Mesenchymal stem cell (in vitro differentiated cells and primary cell): ENCODE data around the gene PRAC1.

Source experiments
- DNase-seq: peaks from one replicate; pipeline ENCODE4 v3.0.0-alpha.2; 2013
- H2AFZ ChIP-seq: one replicate; pipeline ENCODE4 v1.6.1; 2013; ENCODE audit warnings: low read depth, mild to moderate bottlenecking, control low read depth, inconsistent platforms, low read length, moderate library complexity
- H2AK5ac ChIP-seq: 2 replicates; pipeline ENCODE4 v1.6.1; 2013; ENCODE audit warnings: low read length, moderate library complexity, mild to moderate bottlenecking, inconsistent platforms; ENCODE audit not compliant: severe bottlenecking
- H2BK120ac ChIP-seq: one replicate; pipeline ENCODE4 v1.6.1; 2013; ENCODE audit warnings: low read depth, mild to moderate bottlenecking, inconsistent platforms, low read length, moderate library complexity
- H2BK12ac ChIP-seq, 2 experiments: one replicate each; pipeline ENCODE4 v1.6.1; 2013; ENCODE audit warnings: inconsistent platforms in 2 of 2, low read length in 2 of 2, mild to moderate bottlenecking in 2 of 2, moderate library complexity in 2 of 2, control low read depth in 1 of 2
- H2BK15ac ChIP-seq: one replicate; pipeline ENCODE4 v1.6.1; 2013; ENCODE audit warnings: mild to moderate bottlenecking, low read depth, inconsistent platforms; ENCODE audit not compliant: poor library complexity, severe bottlenecking
- H2BK5ac ChIP-seq: 2 replicates; pipeline ENCODE4 v1.6.1; 2013; ENCODE audit warnings: low read depth, mild to moderate bottlenecking, low read length, control low read depth, inconsistent platforms; ENCODE audit not compliant: poor library complexity, severe bottlenecking
- H3K14ac ChIP-seq, 2 experiments: one replicate each; pipeline ENCODE4 v1.6.1; 2013; ENCODE audit warnings: inconsistent platforms in 2 of 2, low read length in 2 of 2, control low read depth in 1 of 2, mild to moderate bottlenecking in 1 of 2, moderate library complexity in 1 of 2
- H3K18ac ChIP-seq, 2 experiments: one replicate each; pipeline ENCODE4 v1.6.1; 2013; ENCODE audit warnings: inconsistent platforms in 2 of 2, low read length in 2 of 2, control low read depth in 1 of 2, low read depth in 1 of 2, mild to moderate bottlenecking in 1 of 2
- H3K23ac ChIP-seq, 2 experiments: one replicate each; pipeline ENCODE4 v1.6.1; 2013; ENCODE audit warnings: inconsistent platforms in 2 of 2, low read length in 2 of 2, mild to moderate bottlenecking in 2 of 2, moderate library complexity in 2 of 2, control low read depth in 1 of 2
- H3K27ac ChIP-seq: 2 replicates; pipeline ENCODE4 v1.5.1; 2013; ENCODE audit warnings: mild to moderate bottlenecking, moderate library complexity, low read length, control low read depth, inconsistent platforms; ENCODE audit not compliant: poor library complexity, severe bottlenecking
- H3K27me3 ChIP-seq, 2 experiments: 2 replicates each; pipeline versions ENCODE4 v1.6.1 to v1.7.0; 2013; ENCODE audit warnings: low read length in 2 of 2, mild to moderate bottlenecking in 2 of 2, moderate library complexity in 2 of 2, control low read depth in 1 of 2, inconsistent platforms in 1 of 2; ENCODE audit not compliant: control insufficient read depth in 1 of 2, insufficient read depth in 1 of 2
- H3K36me3 ChIP-seq, 2 experiments: 2 replicates each; pipeline versions ENCODE4 v1.6.1 to v1.7.0; 2013; ENCODE audit warnings: low read length in 2 of 2, control low read depth in 1 of 2, inconsistent platforms in 1 of 2, low read depth in 1 of 2, mild to moderate bottlenecking in 1 of 2; ENCODE audit not compliant: insufficient read depth in 2 of 2, control insufficient read depth in 1 of 2
- H3K4ac ChIP-seq, 2 experiments: one replicate each; pipeline ENCODE4 v1.6.1; 2013; ENCODE audit warnings: inconsistent platforms in 2 of 2, low read length in 2 of 2, mild to moderate bottlenecking in 2 of 2, moderate library complexity in 2 of 2, control low read depth in 1 of 2, low read depth in 1 of 2
- H3K4me1 ChIP-seq: 2 replicates; pipeline ENCODE4 v1.6.1; 2013; ENCODE audit warnings: low read depth, low read length, control low read depth; ENCODE audit not compliant: control insufficient read depth, insufficient read depth
- H3K4me2 ChIP-seq: 2 replicates; pipeline ENCODE4 v1.6.1; 2013; ENCODE audit warnings: low read length, mild to moderate bottlenecking, inconsistent platforms; ENCODE audit not compliant: poor library complexity, severe bottlenecking
- H3K4me3 ChIP-seq, 2 experiments: 2 replicates each; pipeline versions ENCODE4 v1.5.1 to v1.7.0; 2013; ENCODE audit warnings: low read length in 2 of 2, mild to moderate bottlenecking in 2 of 2, control low read depth in 1 of 2, low read depth in 1 of 2; ENCODE audit not compliant: insufficient read depth in 1 of 2
- H3K79me1 ChIP-seq: replicated peaks from 2 replicates; pipeline ENCODE4 v1.6.1; 2013; ENCODE audit warnings: mild to moderate bottlenecking, control low read depth, low read length, inconsistent platforms; ENCODE audit not compliant: poor library complexity, severe bottlenecking
- H3K9ac ChIP-seq: 2 replicates; pipeline ENCODE4 v1.7.0; 2013; ENCODE audit warnings: mild to moderate bottlenecking, low read length, moderate library complexity
- H3K9me3 ChIP-seq: 2 replicates; pipeline ENCODE4 v1.7.0; 2013; ENCODE audit warnings: mild to moderate bottlenecking, low read length; ENCODE audit not compliant: control insufficient read depth
- H4K8ac ChIP-seq: one replicate; pipeline ENCODE4 v1.6.1; 2013; ENCODE audit warnings: inconsistent platforms, mild to moderate bottlenecking, low read length, moderate library complexity
- H4K91ac ChIP-seq: one replicate; pipeline ENCODE4 v1.6.1; 2013; ENCODE audit warnings: mild to moderate bottlenecking, low read length, inconsistent platforms
- WGBS: methylation state at CpG from one replicate; pipeline ENCODE4 v1.1.7; 2013; ENCODE audit warnings: mixed read lengths; 5-methylcytosine and 5-hydroxymethylcytosine counted together

Gene PRAC1

GRCh38 chr17:48756830-48757251 lies 34.5 kb upstream of the PRAC1 start:
- no peak overlapping the region for H2BK5ac ChIP-seq
- H3K36me3 ChIP-seq: no peaks in the 10 kb centered on the region
- H3K4me1 ChIP-seq: peaks cover 12% of the 10 kb centered on the region
- H3K9ac ChIP-seq: no peak overlapping the region
- no peak overlapping the region for H3K23ac ChIP-seq
- H3K79me1 ChIP-seq: no peaks in the 10 kb centered on the region
- no peak overlapping the region for H3K27ac ChIP-seq
- H2AFZ ChIP-seq: no peak overlapping the region
- no peak overlapping the region for H2BK120ac ChIP-seq
- H3K27me3 ChIP-seq: peaks cover 89 to 90% of the 10 kb centered on the region in 2 experiments
- H3K4me3 ChIP-seq: no peak overlapping the region
- H3K4me2 ChIP-seq: no peak overlapping the region
- WGBS: 65% methylated on average over 3 of the region's 3 CpGs
- H2BK15ac ChIP-seq: no peak overlapping the region
- no peak overlapping the region for H4K8ac ChIP-seq
- H2AK5ac ChIP-seq: no peak overlapping the region
- H3K18ac ChIP-seq: no peak overlapping the region
- no peak overlapping the region for H3K4ac ChIP-seq
- H3K14ac ChIP-seq: no peak overlapping the region
- no peak for DNase-seq
- H2BK12ac ChIP-seq: no peak overlapping the region
- H3K9me3 ChIP-seq: no peaks in the 10 kb centered on the region
- H4K91ac ChIP-seq: no peak overlapping the region

- no peak overlapping the region for H2AFZ ChIP-seq
- no peak overlapping the region for H3K27ac ChIP-seq
- H3K14ac ChIP-seq: no peak overlapping the region
- H3K79me1 ChIP-seq: no peaks in the 10 kb centered on the region
- no peak overlapping the region for H3K4me3 ChIP-seq
- 4% methylated on average over 5 of the region's 8 CpGs for WGBS
- H3K9me3 ChIP-seq: no peaks in the 10 kb centered on the region
- no peak overlapping the region for H2BK120ac ChIP-seq
- no peak overlapping the region for H3K23ac ChIP-seq
- no peak overlapping the region for H3K4ac ChIP-seq
- H2BK5ac ChIP-seq: no peak overlapping the region
- no peak overlapping the region for H2AK5ac ChIP-seq
- H2BK12ac ChIP-seq: no peak overlapping the region
- no peak overlapping the region for H3K4me2 ChIP-seq
- peaks cover 90 to 91% of the 10 kb centered on the region in 2 experiments for H3K27me3 ChIP-seq
- no peak overlapping the region for H3K18ac ChIP-seq
- H4K8ac ChIP-seq: no peak overlapping the region
- H4K91ac ChIP-seq: no peak overlapping the region
- H2BK15ac ChIP-seq: no peak overlapping the region
- H3K36me3 ChIP-seq: no peaks in the 10 kb centered on the region
- peaks cover 12% of the 10 kb centered on the region for H3K4me1 ChIP-seq
- H3K9ac ChIP-seq: no peak overlapping the region
- no peak for DNase-seq
Measured at GRCh38 chr17:48755356-48755755, 33.0 kb upstream of the PRAC1 start.

GRCh38 chr17:48754500-48755261 lies 32.4 kb upstream of the PRAC1 start:
- Histone ChIP-seq H4K91ac (no peak overlapping the region), H3K4me3 (peak overlapping the region in 1 of 2 experiments; percentile 29), H3K4me2 (no peak overlapping the region), H3K4ac (no peak overlapping the region), H3K27ac (no peak overlapping the region), H3K79me1 (no peaks in the 10 kb centered on the region), H2BK5ac (no peak overlapping the region), H2BK12ac (no peak overlapping the region), H2BK120ac (no peak overlapping the region), H2AFZ (no peak overlapping the region), H2AK5ac (no peak overlapping the region), H4K8ac (no peak overlapping the region), H3K4me1 (peaks cover 12% of the 10 kb centered on the region), H3K23ac (peak overlapping the region in 1 of 2 experiments; percentile 78), H2BK15ac (no peak overlapping the region), H3K14ac (peak overlapping the region in 1 of 2 experiments; percentile 74), H3K9me3 (no peaks in the 10 kb centered on the region), H3K18ac (no peak overlapping the region), H3K36me3 (no peaks in the 10 kb centered on the region), H3K27me3 (peaks cover 94 to 96% of the 10 kb centered on the region in 2 experiments), H3K9ac (no peak overlapping the region)
- WGBS: 9% methylated on average over 52 of the region's 52 CpGs
- no peak for DNase-seq

GRCh38 chr17:48753794-48754499 lies 31.6 kb upstream of the PRAC1 start:
- no peak overlapping the region for H4K91ac ChIP-seq

More at GRCh38 chr17:48753794-48754499, 31.6 kb upstream of the PRAC1 start:
- WGBS: 9% methylated on average over 22 of the region's 22 CpGs
- Histone ChIP-seq H3K9ac (no peak overlapping the region), H3K9me3 (no peaks in the 10 kb centered on the region), H3K14ac (no peak overlapping the region), H2BK12ac (no peak overlapping the region), H2AK5ac (no peak overlapping the region), H2BK120ac (no peak overlapping the region), H3K4me1 (peaks cover 12% of the 10 kb centered on the region), H3K4me3 (peak overlapping the region in 1 of 2 experiments; percentile 29), H2AFZ (no peak overlapping the region), H3K36me3 (no peaks in the 10 kb centered on the region), H4K8ac (no peak overlapping the region), H3K4me2 (no peak overlapping the region), H3K79me1 (no peaks in the 10 kb centered on the region), H2BK5ac (no peak overlapping the region), H3K18ac (no peak overlapping the region), H2BK15ac (no peak overlapping the region), H3K23ac (no peak overlapping the region), H3K27me3 (peaks cover 95 to 96% of the 10 kb centered on the region in 2 experiments), H3K27ac (no peak overlapping the region), H3K4ac (no peak overlapping the region)
- peak; percentile 49 for DNase-seq
